ENCODE data around the gene EXOC6B.

The EXOC6B gene

DNA sequence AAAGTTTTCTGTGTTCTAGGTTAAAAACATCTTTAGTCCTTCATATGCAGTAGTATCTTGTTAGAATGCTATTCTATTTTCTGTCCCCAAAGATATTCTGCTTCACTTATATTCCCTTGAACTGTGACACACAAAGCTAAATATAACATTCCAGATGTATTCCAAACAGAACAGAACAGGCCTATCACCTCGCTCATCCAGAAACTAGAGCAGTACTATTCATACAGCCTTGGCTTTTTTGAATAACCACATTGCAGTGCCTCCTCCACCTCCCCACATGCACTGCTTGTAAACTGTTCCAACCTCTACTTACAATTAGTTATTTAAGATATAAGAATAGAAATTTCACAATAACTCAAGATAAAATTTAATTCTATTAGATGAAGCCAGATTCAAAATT is 196.8 kb downstream of the EXOC6B start:
- Histone ChIP-seq H3K4me2 (ENCODE audit: low read length) (no peak overlapping the region), H3K79me2 (no peaks in the 10 kb centered on the region), H3K4me3 (ENCODE audit: low read depth, low read length) (no peak overlapping the region), H3K9ac (no peak overlapping the region), H3K27ac (no peak overlapping the region), H3K9me3 (ENCODE audit: control insufficient read depth, low read length) (no peaks in the 10 kb centered on the region), H3K27me3 (ENCODE audit: control insufficient read depth, insufficient read depth, low read length) (no peaks in the 10 kb centered on the region), H3K36me3 (ENCODE audit: control insufficient read depth, insufficient read depth, low read length) (no peaks in the 10 kb centered on the region), H2AFZ (no peak overlapping the region), H3K4me1 (no peaks in the 10 kb centered on the region)
- TF ChIP-seq, protein P1, sequence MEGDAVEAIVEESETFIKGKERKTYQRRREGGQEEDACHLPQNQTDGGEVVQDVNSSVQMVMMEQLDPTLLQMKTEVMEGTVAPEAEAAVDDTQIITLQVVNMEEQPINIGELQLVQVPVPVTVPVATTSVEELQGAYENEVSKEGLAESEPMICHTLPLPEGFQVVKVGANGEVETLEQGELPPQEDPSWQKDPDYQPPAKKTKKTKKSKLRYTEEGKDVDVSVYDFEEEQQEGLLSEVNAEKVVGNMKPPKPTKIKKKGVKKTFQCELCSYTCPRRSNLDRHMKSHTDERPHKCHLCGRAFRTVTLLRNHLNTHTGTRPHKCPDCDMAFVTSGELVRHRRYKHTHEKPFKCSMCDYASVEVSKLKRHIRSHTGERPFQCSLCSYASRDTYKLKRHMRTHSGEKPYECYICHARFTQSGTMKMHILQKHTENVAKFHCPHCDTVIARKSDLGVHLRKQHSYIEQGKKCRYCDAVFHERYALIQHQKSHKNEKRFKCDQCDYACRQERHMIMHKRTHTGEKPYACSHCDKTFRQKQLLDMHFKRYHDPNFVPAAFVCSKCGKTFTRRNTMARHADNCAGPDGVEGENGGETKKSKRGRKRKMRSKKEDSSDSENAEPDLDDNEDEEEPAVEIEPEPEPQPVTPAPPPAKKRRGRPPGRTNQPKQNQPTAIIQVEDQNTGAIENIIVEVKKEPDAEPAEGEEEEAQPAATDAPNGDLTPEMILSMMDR (IDR thresholded peaks at IDR 0.05): no peak

DNA sequence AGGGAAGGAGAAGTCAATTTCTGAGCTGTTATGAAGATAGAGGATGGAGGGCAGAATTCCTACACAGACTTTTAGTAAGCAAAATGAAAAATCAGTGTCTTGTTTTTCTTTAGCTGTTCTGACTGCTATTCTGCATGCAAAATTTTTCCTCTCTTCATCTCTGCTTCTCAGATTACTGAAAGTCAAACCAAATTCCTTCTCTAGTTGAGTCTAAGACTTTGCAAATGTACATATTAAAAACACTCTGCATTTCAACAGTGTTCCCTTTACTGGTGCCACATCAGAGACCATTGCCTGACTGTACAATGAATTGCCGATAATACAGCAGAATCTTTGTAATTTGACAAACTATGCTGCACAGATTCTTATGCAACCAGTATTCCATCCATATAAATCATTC is 198.8 kb downstream of the EXOC6B start:
- H3K9me3 ChIP-seq (ENCODE audit: control insufficient read depth, low read length): no peaks in the 10 kb centered on the region
- no peak overlapping the region for H3K9ac ChIP-seq
- H3K36me3 ChIP-seq (ENCODE audit: control insufficient read depth, insufficient read depth, low read length): no peaks in the 10 kb centered on the region
- H3K4me2 ChIP-seq (ENCODE audit: low read length): no peak overlapping the region
- H3K79me2 ChIP-seq: no peaks in the 10 kb centered on the region
- H2AFZ ChIP-seq: no peak overlapping the region
- no peaks in the 10 kb centered on the region for H3K27me3 ChIP-seq (ENCODE audit: control insufficient read depth, insufficient read depth, low read length)
- no peak overlapping the region for H3K27ac ChIP-seq
- TF ChIP-seq, protein P1 (IDR thresholded peaks at IDR 0.05): no peak
- no peaks in the 10 kb centered on the region for H3K4me1 ChIP-seq
- no peak overlapping the region for H3K4me3 ChIP-seq (ENCODE audit: low read depth, low read length)

DNA sequence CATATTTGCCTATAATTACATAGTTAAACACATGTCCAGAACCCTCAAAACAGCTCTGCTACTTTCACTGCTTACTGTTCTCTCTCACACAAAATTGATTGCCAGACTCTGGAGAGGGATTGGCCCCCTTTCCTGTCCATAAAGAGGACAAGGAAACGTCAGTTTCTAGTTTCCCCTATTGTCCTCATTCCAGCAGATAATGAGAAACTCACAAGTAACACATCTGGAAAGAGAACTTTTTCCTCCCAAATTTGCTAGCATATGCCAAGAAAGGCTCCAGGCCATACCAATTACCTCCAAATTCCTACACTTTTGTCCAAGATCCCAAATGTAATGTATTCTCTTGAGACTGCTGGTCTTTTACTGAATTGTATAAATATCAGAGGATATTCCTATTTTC is 200.5 kb downstream of the EXOC6B start:
- H3K79me2 ChIP-seq: peaks cover 3% of the 10 kb centered on the region
- TF ChIP-seq, protein P1 (IDR thresholded peaks at IDR 0.05): no peak
- H3K9ac ChIP-seq: no peak overlapping the region
- no peaks in the 10 kb centered on the region for H3K36me3 ChIP-seq (ENCODE audit: control insufficient read depth, insufficient read depth, low read length)
- no peak overlapping the region for H3K27ac ChIP-seq
- H3K9me3 ChIP-seq (ENCODE audit: control insufficient read depth, low read length): no peaks in the 10 kb centered on the region
- H3K4me3 ChIP-seq (ENCODE audit: low read depth, low read length): no peak overlapping the region
- no peaks in the 10 kb centered on the region for H3K27me3 ChIP-seq (ENCODE audit: control insufficient read depth, insufficient read depth, low read length)
- H3K4me1 ChIP-seq: no peaks in the 10 kb centered on the region
- no peak overlapping the region for H2AFZ ChIP-seq
- H3K4me2 ChIP-seq (ENCODE audit: low read length): no peak overlapping the region

DNA sequence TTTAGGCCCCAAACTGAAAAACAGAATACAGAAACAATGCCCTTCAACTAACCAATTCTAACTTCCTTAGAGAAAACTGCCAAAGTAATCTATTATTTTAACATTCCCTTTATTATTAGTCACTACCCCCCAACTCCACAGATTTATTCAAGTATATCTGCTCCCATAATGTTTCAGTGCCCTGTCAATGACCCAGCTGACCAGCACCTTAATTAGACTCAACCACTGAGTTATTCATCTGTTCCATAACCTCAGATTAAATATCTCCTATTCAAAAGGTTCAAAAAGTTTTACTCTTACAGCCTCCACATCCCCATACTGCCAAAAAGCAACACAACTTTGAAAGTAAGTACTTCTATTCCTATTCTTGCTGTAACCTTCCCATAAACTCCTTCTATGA is 202.4 kb downstream of the EXOC6B start:
- no peaks in the 10 kb centered on the region for H3K36me3 ChIP-seq (ENCODE audit: control insufficient read depth, insufficient read depth, low read length)
- peaks cover 5% of the 10 kb centered on the region for H3K79me2 ChIP-seq
- H3K9me3 ChIP-seq (ENCODE audit: control insufficient read depth, low read length): no peaks in the 10 kb centered on the region
- H2AFZ ChIP-seq: no peak overlapping the region
- H3K9ac ChIP-seq: no peak overlapping the region
- no peak overlapping the region for H3K4me3 ChIP-seq (ENCODE audit: low read depth, low read length)
- TF ChIP-seq, protein P1 (IDR thresholded peaks at IDR 0.05): no peak
- no peaks in the 10 kb centered on the region for H3K4me1 ChIP-seq
- H3K4me2 ChIP-seq (ENCODE audit: low read length): no peak overlapping the region
- no peak overlapping the region for H3K27ac ChIP-seq
- H3K27me3 ChIP-seq (ENCODE audit: control insufficient read depth, insufficient read depth, low read length): no peaks in the 10 kb centered on the region

DNA sequence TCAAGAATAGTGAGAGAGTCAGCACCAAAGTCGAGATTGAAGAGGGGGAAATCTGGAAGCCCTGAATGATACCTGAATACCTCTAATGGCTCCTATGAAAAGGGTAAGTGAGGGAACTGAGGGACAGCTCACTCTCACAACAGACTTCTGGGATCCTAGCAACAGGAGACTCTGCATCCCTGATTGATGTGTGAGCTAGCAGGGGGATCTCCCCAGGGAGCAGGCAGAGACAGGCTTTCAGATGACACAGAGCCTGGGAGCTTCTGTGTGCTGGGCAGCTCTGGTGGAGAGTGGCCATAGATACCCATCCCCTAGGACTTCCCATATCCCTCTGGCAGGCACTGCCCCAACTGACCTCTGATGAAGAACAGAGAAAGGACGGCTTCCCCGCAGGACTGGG is 206.2 kb downstream of the EXOC6B start:
- no peak overlapping the region for H2AFZ ChIP-seq
- no peaks in the 10 kb centered on the region for H3K4me1 ChIP-seq
- TF ChIP-seq, protein P1 (IDR thresholded peaks at IDR 0.05): no peak
- H3K4me2 ChIP-seq (ENCODE audit: low read length): no peak overlapping the region
- H3K9me3 ChIP-seq (ENCODE audit: control insufficient read depth, low read length): no peaks in the 10 kb centered on the region
- H3K4me3 ChIP-seq (ENCODE audit: low read depth, low read length): no peak overlapping the region
- H3K36me3 ChIP-seq (ENCODE audit: control insufficient read depth, insufficient read depth, low read length): no peaks in the 10 kb centered on the region
- H3K9ac ChIP-seq: no peak overlapping the region
- H3K79me2 ChIP-seq: peaks cover 5% of the 10 kb centered on the region
- no peak overlapping the region for H3K27ac ChIP-seq
- H3K27me3 ChIP-seq (ENCODE audit: control insufficient read depth, insufficient read depth, low read length): no peaks in the 10 kb centered on the region

Measured in parathyroid adenoma (tissue), 2 donors.